Activated naive CD4-positive, alpha-beta T cell treated with anti-CD3 and anti-CD28 coated beads, Interleukin-2, amount 50 U/mL, for 16 hours (primary cell): ENCODE measurements around the gene CSNK2A2.
A peak's percentile ranks its signal among the peaks of the same experiment; 100 is the strongest.

Source experiments
- DNase-seq: peaks from one replicate; pipeline ENCODE4 v3.0.0-alpha.2; 2020

The CSNK2A2 gene

DNA sequence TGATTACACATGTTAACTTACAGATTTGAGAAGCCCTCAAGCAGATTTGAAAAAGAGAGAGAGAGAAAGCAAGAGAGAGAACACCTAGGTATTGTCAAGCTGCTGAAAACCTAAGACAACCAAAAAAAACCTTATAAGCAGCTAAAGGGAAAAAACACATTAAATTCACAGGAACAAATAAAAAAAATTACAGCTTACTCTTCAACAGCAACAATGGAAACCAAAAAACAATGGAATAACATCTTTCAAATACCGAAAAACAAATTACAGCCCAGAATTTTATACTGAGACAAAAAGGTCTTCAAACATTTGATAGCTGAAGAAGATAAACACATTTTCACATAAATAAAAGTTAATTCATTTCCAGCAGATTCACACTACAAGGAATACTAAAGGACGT, 60.3 kb downstream of the CSNK2A2 start:
- DNase-seq: no peak

DNA sequence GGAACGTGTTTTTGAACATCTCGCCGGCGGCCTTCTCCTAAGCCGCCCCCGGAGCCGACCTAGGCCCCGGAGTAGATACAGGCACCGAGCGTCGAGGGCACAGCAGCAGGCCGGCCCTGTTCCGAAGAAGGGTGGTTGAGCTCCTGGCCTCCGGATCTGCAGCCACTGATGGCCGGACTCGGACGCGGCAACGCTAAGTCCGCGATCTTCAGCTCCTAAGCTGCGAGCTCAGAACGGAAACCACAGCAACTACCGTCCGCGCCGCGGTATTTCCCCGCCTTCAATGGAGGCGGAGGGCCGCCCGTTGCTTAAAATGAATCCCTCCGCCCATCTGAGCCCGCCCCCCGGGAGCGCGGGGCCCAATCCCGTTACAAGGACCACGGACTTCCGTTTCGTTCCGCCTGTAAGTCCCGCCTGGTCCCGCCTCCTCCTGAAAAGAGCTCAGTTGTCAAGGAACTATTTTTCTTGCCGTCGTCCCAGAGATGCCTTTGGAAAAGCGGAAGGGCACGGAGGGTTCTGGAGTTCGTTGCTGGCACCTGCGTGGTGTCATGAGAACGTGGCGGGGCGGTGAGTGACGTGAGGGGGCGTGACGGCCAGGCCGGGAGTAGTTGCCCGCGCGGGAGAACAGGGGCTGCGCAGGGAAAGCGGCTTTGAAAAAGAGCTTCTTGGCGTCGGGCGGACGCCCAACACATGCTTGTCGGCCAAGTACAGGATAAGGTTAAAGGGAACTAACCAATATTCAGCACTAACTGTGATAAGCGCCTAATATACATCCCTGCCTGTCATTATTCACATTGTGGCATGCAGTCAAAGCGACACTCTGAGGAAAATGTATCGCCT, 68.6 kb downstream of the CSNK2A2 start, which contains the start of gene CFAP20:
Gene CFAP20 (minus strand): TSS at position 285 of the 840 bp plus-strand sequence. CDS start 266 bp downstream, at position 19.
- DNase-seq: peak; percentile 97

DNA sequence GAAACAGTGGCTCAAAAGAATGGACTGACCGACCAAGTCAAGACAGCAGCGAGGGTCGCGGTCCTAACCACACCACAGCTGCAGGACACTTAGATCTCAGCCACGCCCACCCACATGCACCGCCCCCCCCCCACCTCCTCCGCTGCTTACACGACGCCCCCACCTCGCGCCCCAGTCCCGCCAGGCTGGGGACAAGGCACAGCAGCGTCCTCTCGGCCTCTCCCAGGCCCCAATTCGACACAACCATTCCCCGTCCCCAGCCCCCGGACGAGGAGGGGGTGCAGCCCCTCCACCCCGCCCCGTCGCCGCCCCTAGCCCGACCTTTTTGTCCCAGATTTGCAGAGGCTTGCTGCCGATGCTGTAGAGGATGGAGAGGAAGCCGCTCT, 69.2 kb downstream of the CSNK2A2 start:
- no peak for DNase-seq

- no peak for DNase-seq
Measured at GRCh38 chr16:58128181-58128631, 69.7 kb downstream of the CSNK2A2 start.

DNA sequence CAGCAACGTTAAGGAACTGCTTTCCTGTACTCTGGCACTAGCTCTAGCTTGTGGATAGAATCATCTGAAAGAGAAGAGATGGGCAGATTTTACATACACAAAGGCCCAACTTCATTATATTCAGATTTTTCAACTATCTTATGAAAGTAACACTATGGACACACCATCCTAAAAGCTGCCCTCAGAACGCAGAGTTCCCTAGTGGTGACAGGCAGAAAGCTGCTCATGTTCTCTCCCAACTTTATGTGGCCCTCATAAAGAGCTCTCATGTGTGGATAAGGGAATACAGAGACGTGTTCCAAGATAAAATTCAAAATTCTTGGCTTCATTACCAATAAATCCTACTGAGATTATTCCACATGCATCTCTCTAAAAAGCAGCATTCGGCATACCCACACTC, 70.3 kb downstream of the CSNK2A2 start:
- no peak for DNase-seq

- DNase-seq: no peak
Measured at GRCh38 chr16:58127033-58127556, 70.8 kb downstream of the CSNK2A2 start.

GRCh38 chr16:58126451-58126961, 71.4 kb downstream of the CSNK2A2 start:
- DNase-seq: no peak

DNA sequence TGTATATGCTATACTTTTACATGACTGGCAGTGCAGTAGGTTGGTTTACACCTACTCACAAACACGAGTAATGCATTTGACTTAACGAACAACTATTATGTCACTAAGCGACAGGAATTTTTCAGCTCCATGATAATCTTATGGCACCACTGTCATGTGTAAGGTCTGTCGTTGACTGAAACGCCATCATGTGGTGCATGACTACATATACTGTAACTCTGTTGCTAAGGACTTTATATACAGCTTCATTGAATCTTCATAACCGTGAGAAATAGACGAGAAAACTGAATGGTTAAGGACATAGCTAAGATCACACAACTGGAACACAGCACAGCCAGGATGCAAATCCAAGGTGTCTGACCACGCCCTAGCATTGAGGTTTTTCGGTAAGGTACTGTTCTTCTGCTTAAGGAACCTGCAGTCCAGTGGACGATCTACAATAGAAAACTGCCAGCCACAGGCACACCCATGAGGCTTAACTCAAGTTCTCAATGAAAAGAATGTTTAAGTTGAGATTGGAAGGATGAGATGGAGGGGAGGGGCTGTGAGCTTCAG, 72.0 kb downstream of the CSNK2A2 start:
- DNase-seq: no peak

- no peak for DNase-seq
Measured at GRCh38 chr16:58125041-58125440, 72.9 kb downstream of the CSNK2A2 start.

- no peak for DNase-seq
Measured at GRCh38 chr16:58124601-58124915, 73.3 kb downstream of the CSNK2A2 start.

DNA sequence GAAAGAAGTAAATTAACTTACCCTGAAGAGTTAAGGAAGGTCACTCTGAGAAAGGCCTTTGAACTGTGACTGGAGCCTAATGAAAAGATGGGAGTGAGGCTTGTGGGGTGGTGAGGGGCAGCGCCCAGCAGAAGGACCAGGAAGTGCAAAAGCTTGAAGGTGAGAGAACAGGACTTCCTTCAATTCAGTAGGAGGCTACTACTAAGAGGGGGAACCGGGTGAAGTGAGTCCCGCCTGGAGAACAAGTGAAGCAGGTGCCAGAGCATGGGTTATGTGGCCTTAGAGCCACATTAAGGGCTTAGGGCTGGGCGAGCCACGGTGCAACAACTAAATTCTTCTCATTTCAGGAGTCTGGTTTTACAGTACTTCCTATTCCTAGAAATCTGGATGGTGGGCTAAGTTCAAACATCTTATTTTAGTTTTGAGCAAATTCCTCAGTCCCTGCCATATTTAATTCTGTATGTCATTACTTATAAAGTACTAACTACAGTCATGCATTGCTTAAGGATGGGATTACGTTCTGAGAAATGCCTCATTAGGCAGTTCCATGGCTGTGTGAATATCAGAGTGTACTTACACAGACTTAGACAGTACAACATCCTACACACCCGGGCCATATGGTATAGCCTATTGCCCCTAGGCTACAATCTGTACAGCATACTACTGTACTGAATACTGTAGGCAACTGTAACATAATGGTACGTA, 73.9 kb downstream of the CSNK2A2 start:
- DNase-seq: no peak

DNA sequence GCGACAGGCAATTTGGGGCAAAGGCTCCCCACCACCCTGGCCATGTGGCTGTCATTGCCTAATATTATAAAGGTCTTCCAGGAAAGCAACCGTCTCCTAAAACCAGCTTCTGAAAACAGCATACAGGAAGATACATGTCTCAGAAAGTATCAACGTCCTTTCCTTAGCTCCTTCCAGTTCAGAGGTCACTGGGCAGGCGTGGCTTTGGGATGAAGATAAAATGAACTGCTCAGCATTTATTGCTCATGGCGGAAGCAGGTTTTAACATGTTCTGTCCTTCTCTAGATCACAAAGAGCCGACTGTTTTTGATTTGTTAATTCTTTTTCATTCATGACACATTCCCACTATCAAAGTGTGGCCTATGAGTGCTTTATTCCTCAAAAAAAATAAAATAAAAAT, 76.8 kb downstream of the CSNK2A2 start:
- DNase-seq: no peak

- no peak for DNase-seq
Measured at GRCh38 chr16:58120234-58120633, 77.7 kb downstream of the CSNK2A2 start.

GRCh38 chr16:58119509-58119845, 78.4 kb downstream of the CSNK2A2 start:
- DNase-seq: no peak

GRCh38 chr16:58118801-58119508, 79.0 kb downstream of the CSNK2A2 start:
- DNase-seq: no peak

DNA sequence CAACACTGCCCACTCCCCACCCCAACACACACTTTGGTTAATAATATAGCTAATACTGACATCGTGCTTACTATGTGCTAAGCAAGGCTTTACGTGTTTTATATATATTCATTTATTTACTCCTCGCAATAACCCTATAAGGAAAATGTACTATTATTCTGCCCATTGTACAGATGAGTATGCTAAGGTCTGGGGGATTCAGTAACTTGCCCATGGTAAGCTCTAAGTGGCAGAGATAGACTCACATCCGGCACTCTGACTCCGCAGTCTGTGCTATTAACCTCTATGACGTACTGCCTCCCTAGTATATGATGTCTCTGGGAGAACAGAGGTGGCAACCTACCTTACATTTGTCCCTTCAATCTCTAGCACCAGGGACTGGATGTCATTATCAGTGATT, 81.4 kb downstream of the CSNK2A2 start:
- no peak for DNase-seq

DNA sequence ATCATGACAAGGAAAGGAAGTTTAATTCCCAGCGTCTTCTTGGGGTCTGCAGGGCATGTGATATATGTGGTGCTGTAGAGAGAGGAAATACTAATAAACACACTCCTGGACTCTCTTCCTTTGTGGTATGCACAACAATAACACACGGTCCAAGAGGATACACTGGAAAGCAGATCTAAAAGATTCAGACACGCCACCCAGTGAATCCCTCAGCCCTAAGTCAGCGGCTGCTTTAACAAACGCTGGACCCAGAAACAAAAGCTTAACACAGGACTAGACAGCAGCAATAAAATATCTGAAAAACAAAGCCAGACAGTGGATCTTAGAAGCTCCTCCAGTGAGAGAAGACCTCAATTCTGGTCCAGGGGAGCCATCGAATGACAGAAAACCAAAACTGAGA, 81.8 kb downstream of the CSNK2A2 start:
- no peak for DNase-seq

DNA sequence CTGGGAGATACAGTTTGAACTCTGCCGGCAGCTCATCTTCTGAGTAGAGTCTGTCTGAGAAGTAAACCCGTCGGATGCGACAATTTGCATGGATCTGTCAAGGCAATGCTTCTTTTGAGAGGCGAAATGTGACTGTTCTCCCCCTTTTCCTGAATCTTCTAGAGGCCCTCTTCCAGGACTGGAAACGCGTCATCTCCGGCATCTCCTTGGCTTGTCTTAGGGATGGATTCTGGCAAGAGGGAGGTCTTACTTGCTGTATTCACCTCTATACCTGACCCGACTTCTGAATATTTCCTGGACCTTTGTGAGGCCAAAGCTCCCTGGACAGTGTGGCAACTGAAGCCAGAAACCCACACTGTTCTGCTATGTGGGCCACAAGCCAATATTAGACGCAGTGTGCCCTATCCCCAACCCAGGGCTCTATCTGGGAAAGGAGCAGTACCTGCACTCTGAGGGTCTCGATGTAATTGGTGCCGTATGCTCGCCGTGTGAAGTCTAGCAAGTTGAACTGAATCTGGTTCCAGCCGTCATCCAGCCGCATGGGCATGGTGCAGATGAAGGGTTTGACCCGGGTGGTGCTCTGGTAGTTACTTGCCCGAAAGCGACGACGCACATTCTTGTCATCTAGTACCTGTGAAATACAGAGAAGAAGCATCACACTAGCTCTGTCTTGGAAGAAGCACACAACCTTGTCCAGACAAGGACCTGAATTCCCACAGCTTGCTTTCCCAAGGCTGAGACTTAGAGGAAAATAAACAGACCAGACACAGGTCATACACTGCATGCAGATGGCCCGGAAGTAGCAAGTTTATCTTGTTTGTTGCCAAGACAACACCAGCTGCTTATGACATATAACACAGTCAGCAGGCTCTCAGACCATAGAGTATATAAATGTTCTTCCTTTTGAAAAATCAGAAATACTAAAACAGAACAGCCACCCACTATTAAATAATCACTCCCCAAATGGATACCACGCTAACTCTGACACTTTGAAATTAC, 82.8 kb downstream of the CSNK2A2 start:
- no peak for DNase-seq

GRCh38 chr16:58111302-58111627, 86.6 kb downstream of the CSNK2A2 start:
- DNase-seq: no peak

DNA sequence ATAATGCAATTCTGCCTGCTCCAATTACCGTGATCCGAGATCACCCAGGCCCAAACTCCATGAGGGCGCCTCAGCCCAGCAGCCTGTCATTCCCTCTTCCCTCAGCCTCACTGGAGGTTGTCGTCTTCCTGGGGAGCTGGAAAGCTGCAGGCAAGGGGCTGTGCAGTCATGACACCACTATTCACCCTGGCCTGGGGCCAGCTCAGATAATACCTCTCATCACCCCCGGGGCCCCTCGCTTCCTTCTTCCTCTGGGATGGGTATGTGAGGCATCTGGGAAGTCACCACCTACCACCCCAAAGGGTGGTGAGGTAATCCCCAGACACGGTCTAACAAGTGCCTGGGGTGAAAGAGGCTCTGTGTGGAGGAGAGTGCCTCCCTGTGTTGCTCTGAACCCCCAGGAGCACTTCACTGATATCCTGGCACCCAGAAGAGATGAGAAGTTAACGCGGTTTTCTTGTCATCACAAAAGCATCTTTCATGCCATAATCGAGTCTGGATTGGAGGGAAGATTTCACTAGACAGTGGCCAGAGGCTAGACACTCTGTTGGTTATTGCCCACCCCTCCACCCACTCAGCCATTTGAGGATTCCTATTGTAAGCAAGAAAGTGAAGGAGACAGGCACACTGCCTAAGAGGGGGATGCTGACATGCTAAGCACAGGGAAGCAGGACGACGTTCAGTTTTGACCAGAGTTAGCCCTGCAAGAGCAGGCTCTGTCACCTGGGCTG, 87.2 kb downstream of the CSNK2A2 start:
- DNase-seq: no peak

- DNase-seq: no peak
Measured at GRCh38 chr16:58109881-58110280, 88.0 kb downstream of the CSNK2A2 start.
